Vagina (tissue), 2 donors: Measurements from ENCODE around the gene THAP4.

Experiments
- CTCF ChIP-seq, 3 experiments: fragments of 450-650 bp in 2 of 3; fragments of 200-600 bp in 1 of 3; sonication (generic) in 1 of 3; IDR thresholded peaks; one replicate each; pipeline ENCODE4 v1.5.1; 2017 to 2019; ENCODE audit warnings: antibody characterized with exemption in 3 of 3, mild to moderate bottlenecking in 2 of 3, moderate library complexity in 2 of 3
- POLR2A ChIP-seq, 2 donors: fragments of 450-650 bp; IDR thresholded peaks; one replicate each; pipeline ENCODE4 v1.6.1; 2017; ENCODE audit warnings: antibody characterized with exemption in 2 of 2, mild to moderate bottlenecking in 2 of 2, moderate library complexity in 2 of 2

- peak; percentile 24 to 45 (median 36) for TF ChIP-seq CTCF (IDR thresholded peaks at IDR 0.05)
- TF ChIP-seq POLR2A (IDR thresholded peaks at IDR 0.05), result no peak
Observed at GRCh38 chr2:241609859-241610793, 26.8 kb downstream of the THAP4 start.
